ENCODE results near the gene GPBP1. TPM values are rescaled to one million over a fixed set of nuclear protein-coding genes. Genes with fewer than 3 reads are reported as not detected.
"Not testable (repeated sequence)": the region's sequence is repeated elsewhere in the genome, so short reads cannot be mapped to it uniquely, and the experiment has no call there.

Gene GPBP1
- total RNA-seq: 114 TPM

- DNase-seq: peak; percentile 100
These were observed at the start of gene GPBP1 for GRCh38 chr5:57173319-57174127. TSS of gene GPBP1 (plus strand) at chr5:57174059. CDS start at chr5:57214131, 40,072 bp downstream.

GRCh38 chr5:57128325-57128724 is 45.5 kb upstream of the GPBP1 start:
- DNase-seq: no peak

- no peak for DNase-seq
These were observed 40.3 kb upstream of the GPBP1 start for GRCh38 chr5:57133574-57133973.

- no peak for DNase-seq
These were observed 36.5 kb upstream of the GPBP1 start for GRCh38 chr5:57137401-57137800.

- DNase-seq: no peak
These were observed 21.5 kb upstream of the GPBP1 start for GRCh38 chr5:57152316-57152715.

GRCh38 chr5:57155033-57155432 is 18.8 kb upstream of the GPBP1 start:
- no peak for DNase-seq

GRCh38 chr5:57157131-57157530 is 16.7 kb upstream of the GPBP1 start:
- no peak for DNase-seq

GRCh38 chr5:57157666-57158065 is 16.2 kb upstream of the GPBP1 start:
- DNase-seq: no peak

GRCh38 chr5:57163553-57164006 is 10.3 kb upstream of the GPBP1 start:
- DNase-seq: no peak

- DNase-seq: no peak
These were observed 9.7 kb upstream of the GPBP1 start for GRCh38 chr5:57164124-57164523.

GRCh38 chr5:57165171-57165570 is 8.7 kb upstream of the GPBP1 start:
- not testable (repeated sequence) for DNase-seq

GRCh38 chr5:57166276-57166675 is 7.6 kb upstream of the GPBP1 start:
- no peak for DNase-seq

GRCh38 chr5:57167201-57167600 is 6.7 kb upstream of the GPBP1 start:
- DNase-seq: no peak

- DNase-seq: not testable (repeated sequence)
These were observed 3.7 kb upstream of the GPBP1 start for GRCh38 chr5:57170116-57170515.

- no peak for DNase-seq
These were observed 1.9 kb upstream of the GPBP1 start for GRCh38 chr5:57171816-57172465.

- DNase-seq: peak; percentile 62
These were observed 1.2 kb upstream of the GPBP1 start for GRCh38 chr5:57172466-57173318.

GRCh38 chr5:57174128-57174889 is 450 bp downstream of the GPBP1 start:
- no peak for DNase-seq

- DNase-seq: no peak
These were observed 1.1 kb downstream of the GPBP1 start for GRCh38 chr5:57174890-57175510.

GRCh38 chr5:57175551-57176309 is 1.9 kb downstream of the GPBP1 start:
- DNase-seq: peak; percentile 40

- DNase-seq: peak; percentile 30
These were observed 2.5 kb downstream of the GPBP1 start for GRCh38 chr5:57176350-57176857.
